IMR-90 (cell line): ENCODE data around the gene TACR2.

Experiments used
- RCOR1 ChIP-seq: IDR thresholded peaks from 2 replicates; pipeline ENCODE4 v1.6.1; 2012; ENCODE audit warnings: mild to moderate bottlenecking, low read length, improper control_type of control experiment; ENCODE audit not compliant: insufficient replicate concordance
- USF2 ChIP-seq: fragments of 150-350 bp; IDR thresholded peaks from 2 replicates; pipeline ENCODE4 v1.6.1; 2017; ENCODE audit warnings: mild to moderate bottlenecking, antibody characterized with exemption, low read length, low read depth

- no peak for TF ChIP-seq USF2
- no peak for TF ChIP-seq RCOR1
These were observed 57.1 kb downstream of the TACR2 start for GRCh38 chr10:69359594-69359993.
